Measurements from ENCODE around the gene MRGPRX4.

Gene MRGPRX4

DNA sequence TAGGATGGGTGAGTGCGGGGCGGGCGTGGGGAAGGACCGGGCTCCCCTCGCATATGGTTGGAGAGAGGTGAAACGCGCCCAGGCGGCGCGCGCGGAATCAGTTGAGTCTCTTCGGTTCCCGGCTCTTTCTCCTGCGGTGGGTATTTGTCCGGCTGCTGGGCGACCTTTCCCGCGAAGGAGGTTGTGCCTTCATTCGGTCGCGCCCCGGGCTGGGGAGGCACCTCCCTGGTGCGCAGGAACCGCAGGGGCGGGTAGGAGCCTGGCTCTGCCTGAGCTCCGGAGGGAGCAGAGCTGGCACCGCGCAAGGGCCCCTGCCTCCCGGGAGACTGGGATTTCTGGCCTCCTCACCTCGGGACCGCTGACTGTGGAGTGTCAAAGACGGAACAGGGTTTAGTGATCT is 36.4 kb downstream of the MRGPRX4 start:
- no peak for DNase-seq (ENCODE audit: low spot score)

DNA sequence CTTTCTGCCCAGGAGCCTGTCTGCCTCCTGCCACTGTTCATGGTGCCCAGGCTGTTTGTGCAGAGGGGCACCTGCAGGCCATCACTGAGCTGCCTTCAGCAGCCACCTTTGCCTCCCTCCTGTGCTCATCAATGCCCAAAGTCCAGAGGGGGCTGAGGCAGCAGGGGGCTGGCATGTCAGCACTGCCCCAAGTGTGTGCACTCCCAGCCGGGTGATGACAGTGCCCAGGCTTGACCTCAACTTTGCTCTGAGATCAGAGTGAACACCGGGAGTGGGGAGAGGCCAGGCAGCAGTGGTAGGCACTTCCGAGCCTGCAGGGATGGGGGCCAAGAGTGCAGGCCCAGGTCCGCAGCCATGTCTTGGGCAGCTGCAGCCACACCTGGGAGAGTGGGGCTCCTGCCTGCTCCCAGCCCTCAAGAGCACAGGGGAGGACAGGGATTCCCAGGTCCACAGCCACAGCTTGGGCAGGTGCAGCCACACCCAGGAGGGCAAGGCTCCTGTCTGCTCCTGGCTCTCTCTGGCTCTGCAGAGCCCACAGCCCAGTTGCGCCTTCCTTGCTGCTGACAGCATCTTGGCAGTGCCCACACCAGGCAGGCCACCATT is 48.7 kb downstream of the MRGPRX4 start:
- DNase-seq (ENCODE audit: low spot score), result no peak

DNA sequence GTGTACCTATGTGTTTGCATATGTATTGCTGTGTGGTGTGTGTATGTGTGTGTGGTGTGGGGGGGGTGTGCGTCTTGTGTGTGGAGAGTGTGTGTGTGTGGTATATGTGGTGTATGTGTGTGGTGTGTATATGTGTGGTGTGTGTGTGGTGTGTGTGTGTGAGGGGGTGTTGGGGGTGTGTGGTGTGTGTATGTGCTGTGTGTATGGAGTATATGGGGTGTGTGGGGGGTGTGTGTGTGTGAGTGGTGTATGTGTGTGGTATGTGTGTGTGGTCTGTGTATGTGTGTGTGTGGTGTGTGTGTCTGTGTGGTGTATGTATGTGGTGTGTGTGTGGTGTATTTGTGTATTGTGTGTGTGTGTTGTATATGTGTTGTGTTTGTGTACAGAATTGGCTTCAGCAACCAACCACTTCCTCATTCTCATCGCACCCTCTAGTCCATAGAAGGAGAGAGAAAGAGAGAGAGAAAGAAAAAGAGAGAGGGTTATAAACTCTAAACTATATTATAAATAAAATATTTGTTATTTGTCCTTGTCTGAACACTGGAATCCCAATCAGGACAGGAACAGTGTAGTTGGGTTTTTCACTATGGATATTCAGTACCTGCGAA is 50.3 kb downstream of the MRGPRX4 start:
- DNase-seq (ENCODE audit: low spot score), result no peak

All from AG08396 (cell line).